ENCODE measurements around the gene NEU2. TPM values are rescaled to one million over a fixed set of nuclear protein-coding genes. Genes with fewer than 3 reads are reported as not detected.

Gene NEU2
- total and polyA plus RNA-seq, 9 of the 15 experiments (the other 6 are each of a cell fraction or from before 2014, with no cell fraction given) = not detected

GRCh38 chr2:233075966-233076339 lies 43.5 kb downstream of the NEU2 start:
- CTCF ChIA-PET (ENCODE audit: low intra/inter-chr PET ratio) = no interaction called here

GRCh38 chr2:233076749-233077148 lies 44.3 kb downstream of the NEU2 start:
- ChIA-PET CTCF (ENCODE audit: low intra/inter-chr PET ratio) (no interaction called here), POLR2A (no interaction called here)
- no peaks in the 10 kb centered on the region for H3K79me2 ChIP-seq (ENCODE audit: control insufficient read depth, insufficient read depth, low read length)
- H3K4me1 ChIP-seq (replicated peaks in 1 of 2; ENCODE audit: control insufficient read depth in 2 of 2, insufficient read depth in 2 of 2, low read length in 2 of 2) = peaks cover 12 to 13% of the 10 kb centered on the region in 2 experiments; a peak in 4 of 5 replicates
- in situ Hi-C loops (cut with MboI) (no loop called here), intact Hi-C loops (cut with micrococcal nuclease) (no loop called here)
- no peak overlapping the region for H3K4me3 ChIP-seq
- H3K9me3 ChIP-seq (replicated peaks; ENCODE audit: control insufficient read depth, insufficient read depth, low read depth, low read length) = peaks cover 2% of the 10 kb centered on the region; the same call in 1 of the 2 replicates
- no peak for ATAC-seq
- no peak overlapping the region for H3K27ac ChIP-seq (ENCODE audit: extremely low read depth, low read depth, low read length)
- no peaks in the 10 kb centered on the region for H4K20me1 ChIP-seq (replicated peaks; ENCODE audit: control insufficient read depth, insufficient read depth, low read length)
- H3K9me1 ChIP-seq (ENCODE audit: control insufficient read depth, insufficient read depth, low read length) = no peaks in the 10 kb centered on the region
- no peak overlapping the region for H2AFZ ChIP-seq (ENCODE audit: low read depth, low read length)
- 34% methylated on average over 3 of the region's 3 CpGs for WGBS (ENCODE audit: insufficient coverage, low coverage, missing lambda C conversion rate)
- TF ChIP-seq LCOR (CRISPR knock-in tag; IDR thresholded peaks at IDR 0.05) (no peak), MEIS2 (IDR thresholded peaks at IDR 0.05; ENCODE audit: partially characterized antibody) (peak; percentile 43)
- FAIRE-seq = no peak
- no TSS peak for BruUV-seq (replicated peaks)
- no peak for DNase-seq (ENCODE audit: extremely low read depth in 1 of 4, low spot score in 3 of 4)
- no peak overlapping the region for H3K4me2 ChIP-seq (ENCODE audit: insufficient read depth, low read length)
- no peaks in the 10 kb centered on the region for H3K27me3 ChIP-seq (ENCODE audit: control insufficient read depth in 2 of 2, insufficient read depth in 2 of 2, low read length in 2 of 2)
- no peaks in the 10 kb centered on the region for H3K36me3 ChIP-seq (ENCODE audit: control insufficient read depth, insufficient read depth, low read length)
- no peak overlapping the region for H3K9ac ChIP-seq (ENCODE audit: insufficient read depth in 1 of 2, low read depth in 2 of 2, low read length in 2 of 2)

More at GRCh38 chr2:233075966-233076339, 43.5 kb downstream of the NEU2 start:
- no peak overlapping the region for H3K4me2 ChIP-seq (ENCODE audit: insufficient read depth, low read length)
- no peak overlapping the region for H3K9ac ChIP-seq (ENCODE audit: insufficient read depth in 1 of 2, low read depth in 2 of 2, low read length in 2 of 2)
- no TSS peak for BruUV-seq (replicated peaks)
- WGBS (ENCODE audit: insufficient coverage, low coverage, missing lambda C conversion rate) = 45% methylated on average over 2 of the region's 2 CpGs
- POLR2A ChIA-PET = no interaction called here
- H2AFZ ChIP-seq (ENCODE audit: low read depth, low read length) = peak overlapping the region; percentile 44; the same call in 1 of the 2 replicates
- H3K27me3 ChIP-seq (ENCODE audit: control insufficient read depth in 2 of 2, insufficient read depth in 2 of 2, low read length in 2 of 2) = no peaks in the 10 kb centered on the region
- TF ChIP-seq SPI1 (IDR thresholded peaks at IDR 0.05; ENCODE audit: borderline replicate concordance, low read depth, low read length) (peak; percentile 58; the same call in 1 of the 2 replicates), MTA2 (IDR thresholded peaks at IDR 0.05; ENCODE audit: low read depth) (no peak)
- ATAC-seq = no peak
- no peaks in the 10 kb centered on the region for H3K79me2 ChIP-seq (ENCODE audit: control insufficient read depth, insufficient read depth, low read length)
- H3K36me3 ChIP-seq (ENCODE audit: control insufficient read depth, insufficient read depth, low read length) = no peaks in the 10 kb centered on the region
- no peak overlapping the region for H3K4me3 ChIP-seq
- H4K20me1 ChIP-seq (replicated peaks; ENCODE audit: control insufficient read depth, insufficient read depth, low read length) = no peaks in the 10 kb centered on the region
- no peak for DNase-seq (ENCODE audit: extremely low read depth in 1 of 4, low spot score in 3 of 4)
- no peak for FAIRE-seq
- intact Hi-C loops (cut with micrococcal nuclease) = no loop called here
- peaks cover 3% of the 10 kb centered on the region; the same call in 1 of the 2 replicates for H3K9me3 ChIP-seq (replicated peaks; ENCODE audit: control insufficient read depth, insufficient read depth, low read depth, low read length)
- no peaks in the 10 kb centered on the region for H3K9me1 ChIP-seq (ENCODE audit: control insufficient read depth, insufficient read depth, low read length)
- H3K27ac ChIP-seq (ENCODE audit: extremely low read depth, low read depth, low read length) = no peak overlapping the region
- in situ Hi-C loops (cut with MboI) = no loop called here
- H3K4me1 ChIP-seq (replicated peaks in 1 of 2; ENCODE audit: control insufficient read depth in 2 of 2, insufficient read depth in 2 of 2, low read length in 2 of 2) = peaks cover 11 to 13% of the 10 kb centered on the region in 2 experiments; a peak in 4 of 5 replicates
